Esophagus squamous epithelium (tissue), 4 donors: ENCODE results near the gene PSMC4.

ENCODE experiments used
- CTCF ChIP-seq, 6 experiments: fragments of 450-650 bp in 4 of 6; fragments of 200-600 bp in 2 of 6; sonication (generic) in 2 of 6; IDR thresholded peaks; one replicate each; pipeline ENCODE4 v1.5.1; 2016 to 2019; ENCODE audit warnings: antibody characterized with exemption in 6 of 6, mild to moderate bottlenecking in 4 of 6, moderate library complexity in 4 of 6
- POLR2A ChIP-seq, 4 donors: fragments of 450-650 bp; IDR thresholded peaks; one replicate each; pipeline ENCODE4 v1.6.1; 2017; ENCODE audit warnings: antibody characterized with exemption in 4 of 4, mild to moderate bottlenecking in 4 of 4, moderate library complexity in 3 of 4

- TF ChIP-seq POLR2A (IDR thresholded peaks at IDR 0.05): no peak
- no peak for TF ChIP-seq CTCF (IDR thresholded peaks at IDR 0.05)
Observed at GRCh38 chr19:39998501-39998900, 27.5 kb downstream of the PSMC4 start.
